ENCODE data around the gene INKA2.
A peak's percentile ranks its signal among the peaks of the same experiment; 100 is the strongest.

INKA2 gene

DNA sequence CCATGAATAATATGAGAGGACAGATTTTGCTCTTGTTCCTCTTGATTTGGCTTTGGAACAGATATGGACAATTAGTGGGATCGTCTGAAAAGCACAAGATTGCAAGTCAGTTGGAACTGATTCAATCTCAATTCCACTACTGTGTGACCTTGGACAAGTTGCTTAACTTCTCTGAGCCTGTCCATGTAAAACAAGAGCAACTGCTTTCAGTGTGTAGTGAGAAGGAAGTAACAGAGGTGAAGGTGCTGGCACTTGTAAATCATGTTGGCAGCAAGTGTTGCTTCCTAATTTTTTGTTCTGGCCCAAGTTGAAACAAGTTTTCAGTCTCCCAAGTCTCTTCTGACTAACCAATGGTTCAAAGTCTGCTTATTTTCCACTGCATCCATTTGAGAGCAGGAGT is 15.3 kb downstream of the INKA2 start:
- no peak overlapping the region for H3K9ac ChIP-seq
- H3K9me3 ChIP-seq (replicated peaks in 1 of 11) = no peaks in the 10 kb centered on the region
- H3K4me2 ChIP-seq = no peak overlapping the region
- H3K4me1 ChIP-seq = peaks cover 0 to 41% (median 15%) of the 10 kb centered on the region in 10 experiments; a peak in 13 of 20 replicates
- TF ChIP-seq Cebpa-rat (IDR thresholded peaks at IDR 0.05) = no peak
- H3K27ac ChIP-seq = no peak overlapping the region
- H3K4me3 ChIP-seq = no peak overlapping the region
- H3K27me3 ChIP-seq = no peaks in the 10 kb centered on the region
- peaks cover 0 to 6% (median 0%) of the 10 kb centered on the region in 11 experiments; a peak in 2 of 22 replicates for H4K20me1 ChIP-seq
- H3K36me3 ChIP-seq = peaks cover 0 to 16% (median 0%) of the 10 kb centered on the region in 11 experiments; a peak in 5 of 22 replicates

DNA sequence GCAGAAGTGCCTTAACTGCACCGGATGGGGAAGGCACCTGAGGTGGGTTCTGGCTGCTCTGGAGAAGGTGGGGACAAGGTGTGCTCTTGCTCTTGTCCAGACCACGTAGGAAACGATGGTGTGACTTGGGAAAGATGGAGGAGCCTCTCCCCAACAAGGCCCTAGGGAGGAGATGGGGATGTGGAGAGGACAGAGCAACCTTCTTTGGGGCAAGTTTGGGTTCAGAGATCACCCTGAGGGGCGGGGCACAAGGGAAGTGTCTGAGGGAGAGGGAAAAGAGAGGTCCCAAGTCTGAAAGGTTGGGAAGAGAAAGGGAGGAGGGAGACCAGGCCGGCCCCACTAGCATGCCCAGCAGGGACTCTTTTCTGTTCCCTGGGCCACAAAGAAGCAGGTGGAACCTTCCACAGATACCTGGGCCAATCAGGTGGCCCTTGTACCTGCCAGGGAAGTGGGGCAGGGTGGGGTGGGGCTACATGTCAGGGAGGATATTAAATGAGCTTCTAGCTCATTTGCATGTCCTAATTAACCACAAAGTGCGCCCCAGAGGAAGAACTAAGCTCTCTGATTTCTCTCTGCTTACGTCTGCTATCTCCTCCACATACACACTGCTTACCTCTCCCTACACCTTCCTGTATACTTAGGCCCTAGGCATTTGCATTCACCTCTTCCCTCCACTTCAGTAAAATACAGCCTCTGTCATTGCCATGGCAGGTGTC is 15.9 kb downstream of the INKA2 start:
- Histone ChIP-seq H3K9ac (no peak overlapping the region), H3K36me3 (peaks cover 0 to 16% (median 0%) of the 10 kb centered on the region in 11 experiments; a peak in 5 of 22 replicates), H3K27me3 (no peaks in the 10 kb centered on the region), H3K27ac (no peak overlapping the region), H3K9me3 (replicated peaks in 1 of 11) (no peaks in the 10 kb centered on the region), H3K4me1 (peaks cover 0 to 43% (median 15%) of the 10 kb centered on the region in 10 experiments; a peak in 13 of 20 replicates), H3K4me2 (no peak overlapping the region), H3K4me3 (no peak overlapping the region), H4K20me1 (peaks cover 0 to 6% (median 0%) of the 10 kb centered on the region in 11 experiments; a peak in 1 of 22 replicates)
- no peak for TF ChIP-seq Cebpa-rat (IDR thresholded peaks at IDR 0.05)

GRCh38 chr1:111720977-111721786 is 18.0 kb downstream of the INKA2 start:
- H3K27ac ChIP-seq = peak overlapping the region in 3 of 11 experiments; percentile 9 to 17 (median 11); a peak in 1 of 22 replicates
- H3K4me3 ChIP-seq = no peak overlapping the region
- H3K9ac ChIP-seq = peak overlapping the region in 1 of 11 experiments; percentile 1; a peak in 1 of 22 replicates
- H3K36me3 ChIP-seq = peaks cover 0 to 16% (median 11%) of the 10 kb centered on the region in 11 experiments; a peak in 16 of 22 replicates
- peak overlapping the region in 5 of 11 experiments; percentile 17 to 65 (median 55); a peak in 9 of 22 replicates for H3K4me2 ChIP-seq
- TF ChIP-seq Cebpa-rat (IDR thresholded peaks at IDR 0.05) = no peak
- H3K4me1 ChIP-seq = peaks cover 0 to 43% (median 15%) of the 10 kb centered on the region in 10 experiments; a peak in 13 of 20 replicates
- no peaks in the 10 kb centered on the region for H3K27me3 ChIP-seq
- H3K9me3 ChIP-seq (replicated peaks in 1 of 11) = no peaks in the 10 kb centered on the region
- H4K20me1 ChIP-seq = peaks cover 0 to 6% (median 0%) of the 10 kb centered on the region in 11 experiments; a peak in 1 of 22 replicates

GRCh38 chr1:111720274-111720976 is 18.8 kb downstream of the INKA2 start:
- H3K9ac ChIP-seq = no peak overlapping the region; a peak in 1 of 22 replicates
- H4K20me1 ChIP-seq = peaks cover 0 to 6% (median 0%) of the 10 kb centered on the region in 11 experiments; a peak in 1 of 22 replicates
- TF ChIP-seq Cebpa-rat (IDR thresholded peaks at IDR 0.05) = no peak
- peaks cover 0 to 43% (median 15%) of the 10 kb centered on the region in 10 experiments; a peak in 13 of 20 replicates for H3K4me1 ChIP-seq
- H3K27me3 ChIP-seq = no peaks in the 10 kb centered on the region
- H3K4me2 ChIP-seq = peak overlapping the region in 5 of 11 experiments; percentile 17 to 60 (median 34); a peak in 8 of 22 replicates
- H3K9me3 ChIP-seq (replicated peaks in 1 of 11) = no peaks in the 10 kb centered on the region
- H3K27ac ChIP-seq = peak overlapping the region in 2 of 11 experiments; percentile 11 to 17; a peak in 2 of 22 replicates
- H3K36me3 ChIP-seq = peaks cover 0 to 23% (median 13%) of the 10 kb centered on the region in 11 experiments; a peak in 16 of 22 replicates
- no peak overlapping the region for H3K4me3 ChIP-seq

DNA sequence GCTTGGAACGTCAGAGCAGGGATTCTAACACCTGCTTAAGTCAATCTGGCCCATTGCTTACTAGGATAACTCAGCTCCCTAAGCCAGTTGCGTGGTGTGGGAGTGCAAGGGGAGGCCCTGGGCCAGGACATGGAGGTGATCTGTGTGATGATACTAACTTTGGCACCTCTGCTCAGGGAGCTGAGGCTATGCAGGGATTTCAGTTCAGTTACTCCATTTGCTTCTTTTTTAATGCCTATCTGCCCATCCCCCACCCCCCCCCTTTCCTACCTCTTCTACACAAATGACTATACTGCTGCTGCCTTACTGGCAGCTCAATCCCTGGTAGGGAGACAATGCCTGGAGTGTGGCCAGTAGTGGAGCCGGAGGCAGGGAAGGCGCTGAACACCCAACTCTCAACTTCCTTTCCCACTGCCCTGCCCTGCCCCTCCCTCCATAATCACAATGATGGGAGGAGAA is 19.5 kb downstream of the INKA2 start:
- peaks cover 0 to 25% (median 13%) of the 10 kb centered on the region in 11 experiments; a peak in 16 of 22 replicates for H3K36me3 ChIP-seq
- H3K4me1 ChIP-seq = peaks cover 0 to 43% (median 15%) of the 10 kb centered on the region in 10 experiments; a peak in 13 of 20 replicates
- H3K27me3 ChIP-seq = no peaks in the 10 kb centered on the region
- peaks cover 0 to 1% (median 0%) of the 10 kb centered on the region in 11 experiments; a peak in 3 of 22 replicates for H4K20me1 ChIP-seq
- no peaks in the 10 kb centered on the region for H3K9me3 ChIP-seq (replicated peaks in 1 of 11)
- no peak overlapping the region for H3K27ac ChIP-seq
- H3K4me2 ChIP-seq = peak overlapping the region in 2 of 11 experiments; percentile 17 to 60; a peak in 5 of 22 replicates
- TF ChIP-seq Cebpa-rat (IDR thresholded peaks at IDR 0.05) = no peak
- H3K4me3 ChIP-seq = no peak overlapping the region
- no peak overlapping the region for H3K9ac ChIP-seq

DNA sequence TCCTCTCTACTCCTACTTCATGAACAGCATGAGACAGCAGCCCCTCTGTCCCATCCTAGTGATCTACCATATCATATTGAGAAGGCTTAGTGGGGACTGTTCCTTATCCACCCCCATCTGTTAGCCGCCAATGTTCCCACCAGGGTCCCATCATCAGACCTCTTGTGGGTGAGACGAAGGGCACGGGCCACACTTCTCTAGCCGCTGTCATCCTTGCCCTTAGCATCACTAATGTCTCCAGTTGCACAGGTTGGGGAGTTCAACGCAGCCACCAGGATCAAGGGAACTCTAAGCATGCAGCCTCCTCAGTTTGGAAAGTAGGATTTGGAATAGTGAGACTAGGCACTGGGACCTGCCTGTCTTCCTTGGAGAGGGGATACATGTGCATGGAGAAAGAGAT is 20.1 kb downstream of the INKA2 start:
- Histone ChIP-seq H3K36me3 (peaks cover 0 to 25% (median 13%) of the 10 kb centered on the region in 11 experiments; a peak in 16 of 22 replicates), H3K9me3 (replicated peaks in 1 of 11) (no peaks in the 10 kb centered on the region), H3K4me1 (peaks cover 0 to 43% (median 15%) of the 10 kb centered on the region in 10 experiments; a peak in 13 of 20 replicates), H3K27me3 (no peaks in the 10 kb centered on the region), H3K4me2 (no peak overlapping the region), H3K27ac (no peak overlapping the region), H3K9ac (no peak overlapping the region), H4K20me1 (peaks cover 0 to 5% (median 0%) of the 10 kb centered on the region in 11 experiments; a peak in 3 of 22 replicates), H3K4me3 (no peak overlapping the region)
- TF ChIP-seq Cebpa-rat (IDR thresholded peaks at IDR 0.05) = no peak

GRCh38 chr1:111717450-111717849 is 21.7 kb downstream of the INKA2 start:
- Histone ChIP-seq H3K4me2 (no peak overlapping the region), H3K9ac (no peak overlapping the region), H3K4me3 (no peak overlapping the region), H3K27ac (no peak overlapping the region), H3K36me3 (peaks cover 0 to 26% (median 13%) of the 10 kb centered on the region in 11 experiments; a peak in 16 of 22 replicates), H3K27me3 (no peaks in the 10 kb centered on the region), H4K20me1 (peaks cover 0 to 5% (median 0%) of the 10 kb centered on the region in 11 experiments; a peak in 3 of 22 replicates), H3K9me3 (replicated peaks in 1 of 11) (no peaks in the 10 kb centered on the region), H3K4me1 (peaks cover 0 to 37% (median 15%) of the 10 kb centered on the region in 10 experiments; a peak in 13 of 20 replicates)
- no peak for TF ChIP-seq Cebpa-rat (IDR thresholded peaks at IDR 0.05)

- Histone ChIP-seq H3K4me2 (no peak overlapping the region), H3K36me3 (peaks cover 0 to 37% (median 16%) of the 10 kb centered on the region in 11 experiments; a peak in 16 of 22 replicates), H3K27ac (no peak overlapping the region), H3K9me3 (replicated peaks in 1 of 11) (no peaks in the 10 kb centered on the region), H3K4me1 (peaks cover 0 to 26% (median 7%) of the 10 kb centered on the region in 10 experiments; a peak in 10 of 20 replicates), H4K20me1 (peaks cover 0 to 9% (median 0%) of the 10 kb centered on the region in 11 experiments; a peak in 3 of 22 replicates), H3K27me3 (no peaks in the 10 kb centered on the region), H3K9ac (no peak overlapping the region), H3K4me3 (no peak overlapping the region)
- no peak for TF ChIP-seq Cebpa-rat (IDR thresholded peaks at IDR 0.05)
These were observed 22.9 kb downstream of the INKA2 start for GRCh38 chr1:111716333-111716732.

Measured in BLaER1 treated with 17β-estradiol and CSF1 and Interleukin-3, amounts not matched to agents 10 nM and 100 nM (cell line).